A549 (cell line): ENCODE measurements around the gene HDAC10. TPM values are rescaled to one million over a fixed set of nuclear protein-coding genes. Genes with fewer than 3 reads are reported as not detected.

Experiments used
- ATAC-seq, 2 experiments: fragments of 200-7000 bp in 1 of 2; fragments of >200 bp in 1 of 2; cut with Nextera tagmentation in 1 of 2; cut with Tn5 transposase in 1 of 2; 3 replicates each; pipeline versions ENCODE4 v1.8.0 to v1.9.1; 2018 to 2020; ENCODE audit warnings: mild to moderate bottlenecking in 1 of 2, moderate library complexity in 1 of 2
- CTCF ChIA-PET: fragments of 300-600 bp; sonication (Branson Sonifier 250); formaldehyde crosslinking; extraction: SDS; loops from one replicate; lab custom pipeline; 2021; ENCODE audit warnings: antibody characterized with exemption, inconsistent platforms; lab: Yijun Ruan, JAX
- POLR2A ChIA-PET: fragments of 350-600 bp; formaldehyde crosslinking; extraction: SDS; loops from one replicate; lab custom pipeline; 2021; ENCODE audit warnings: antibody characterized with exemption, inconsistent platforms; lab: Yijun Ruan, JAX
- DNase-seq, 2 experiments: peaks; one replicate each; pipeline versions ENCODE4 v3.0.0 to v3.0.0-alpha.2; 2011 to 2016; ENCODE audit warnings: low read depth in 1 of 2, low spot score in 1 of 2
- FAIRE-seq: peaks from 2 replicates; lab custom pipeline; 2011; peaks lifted over from hg19 to GRCh38; lab: Jason Lieb, UNC
- H3K27ac ChIP-seq, 2 experiments: fragments of >200 bp; sonication (Bioruptor Twin); formaldehyde crosslinking; 3 replicates each; pipeline ENCODE4 v1.5.1; 2016 to 2017
- H3K4me1 ChIP-seq: fragments of >200 bp; sonication (Bioruptor Twin); formaldehyde crosslinking; 3 replicates; pipeline ENCODE4 v1.6.1; 2016
- H3K4me2 ChIP-seq: fragments of >200 bp; sonication (Bioruptor Twin); formaldehyde crosslinking; 3 replicates; pipeline ENCODE4 v1.6.1; 2016
- H3K4me3 ChIP-seq: fragments of >200 bp; sonication (Bioruptor Twin); formaldehyde crosslinking; 3 replicates; pipeline ENCODE4 v1.5.1; 2016
- H3K9me3 ChIP-seq: fragments of >200 bp; sonication (Bioruptor Twin); formaldehyde crosslinking; 3 replicates; pipeline ENCODE4 v1.6.1; 2016
- BHLHE40 ChIP-seq: IDR thresholded peaks from 2 replicates; pipeline ENCODE4 v1.6.1; 2012; ENCODE audit warnings: low read depth, low read length, inconsistent platforms
- CEBPB ChIP-seq, 2 experiments: fragments of >200 bp in 1 of 2; sonication (Bioruptor Twin) in 1 of 2; formaldehyde crosslinking in 1 of 2; IDR thresholded peaks; 2 replicates each; pipeline ENCODE4 v1.6.1; 2012 to 2016
- CTCF ChIP-seq: fragments of >200 bp; sonication (Bioruptor Twin); formaldehyde crosslinking; IDR thresholded peaks from 3 replicates; pipeline ENCODE4 v1.5.1; 2016
- EHF ChIP-seq: fragments of 250-450 bp; sonication (Bioruptor Pico); IDR thresholded peaks from 2 replicates; pipeline ENCODE4 v1.5.0; 2020; ENCODE audit warnings: mild to moderate bottlenecking
- HDAC2 ChIP-seq: fragments of 200-600 bp; sonication (generic); IDR thresholded peaks from 2 replicates; pipeline ENCODE4 v1.6.1; 2016
- HES2 ChIP-seq: fragments of >200 bp; sonication (Bioruptor Twin); formaldehyde crosslinking; IDR thresholded peaks from 2 replicates; pipeline ENCODE4 v1.6.1; 2016
- HOXA7 ChIP-seq: fragments of 250-450 bp; sonication (Bioruptor Pico); IDR thresholded peaks from 2 replicates; pipeline ENCODE4 v1.5.0; 2020; ENCODE audit warnings: mild to moderate bottlenecking, moderate library complexity
- JUN ChIP-seq, 2 experiments: fragments of >200 bp; sonication (Bioruptor Twin); formaldehyde crosslinking; IDR thresholded peaks; 2 replicates in 1 of 2; 3 replicates in 1 of 2; pipeline ENCODE4 v1.6.1; 2016 to 2017
- KDM5A ChIP-seq: fragments of 200-600 bp; sonication (generic); IDR thresholded peaks from 2 replicates; pipeline ENCODE4 v1.6.1; 2016; ENCODE audit warnings: antibody characterized with exemption, mild to moderate bottlenecking
- MYC ChIP-seq: IDR thresholded peaks from 2 replicates; pipeline ENCODE4 v1.6.1; 2012; ENCODE audit warnings: mild to moderate bottlenecking, inconsistent platforms, low read length, improper control_type of control experiment, borderline replicate concordance
- NPAS2 ChIP-seq: fragments of 250-450 bp; sonication (Bioruptor Pico); IDR thresholded peaks from 2 replicates; pipeline ENCODE4 v1.8.0; 2022; ENCODE audit warnings: mild to moderate bottlenecking, moderate library complexity, borderline replicate concordance
- NR3C1 ChIP-seq: fragments of >200 bp; sonication (Bioruptor Twin); formaldehyde crosslinking; IDR thresholded peaks from 3 replicates; pipeline ENCODE4 v1.6.1; 2017
- RAD21 ChIP-seq, 2 experiments: fragments of >200 bp in 1 of 2; sonication (Bioruptor Twin) in 1 of 2; formaldehyde crosslinking in 1 of 2; IDR thresholded peaks in 1 of 2; conservative IDR thresholded peaks in 1 of 2; 2 replicates in 1 of 2; 3 replicates in 1 of 2; pipeline ENCODE4 v1.6.1; 2012 to 2018; ENCODE audit warnings: inconsistent platforms in 1 of 2
- RARB ChIP-seq: fragments of 250-450 bp; sonication (Bioruptor Pico); IDR thresholded peaks from 2 replicates; pipeline ENCODE4 v1.8.0; 2021; ENCODE audit warnings: mild to moderate bottlenecking, moderate library complexity
- RCOR1 ChIP-seq: fragments of 150-350 bp; IDR thresholded peaks from 2 replicates; pipeline ENCODE4 v1.6.1; 2014; ENCODE audit warnings: antibody characterized with exemption, low read length, low read depth
- RNF2 ChIP-seq: fragments of 200-600 bp; sonication (generic); IDR thresholded peaks from 2 replicates; pipeline ENCODE4 v1.6.1; 2016; ENCODE audit warnings: low read depth, mild to moderate bottlenecking, antibody characterized with exemption, moderate library complexity, borderline replicate concordance
- SMC3 ChIP-seq: fragments of >200 bp; sonication (Bioruptor Twin); formaldehyde crosslinking; IDR thresholded peaks from 3 replicates; pipeline ENCODE4 v1.6.1; 2018; ENCODE audit warnings: inconsistent platforms
- SREBF2 ChIP-seq: fragments of 450-650 bp; IDR thresholded peaks from 2 replicates; pipeline ENCODE4 v1.6.1; 2014; ENCODE audit warnings: mild to moderate bottlenecking, moderate library complexity
- TFCP2L1 ChIP-seq: fragments of 250-450 bp; sonication (Bioruptor Pico); IDR thresholded peaks from 2 replicates; pipeline ENCODE4 v1.5.0; 2021; ENCODE audit warnings: mild to moderate bottlenecking
- ZC3H11A ChIP-seq: fragments of 450-650 bp; IDR thresholded peaks from 2 replicates; pipeline ENCODE4 v1.6.1; 2014; ENCODE audit warnings: antibody characterized with exemption, mild to moderate bottlenecking
- ZFP36 ChIP-seq: fragments of 450-650 bp; IDR thresholded peaks from 2 replicates; pipeline ENCODE4 v1.6.1; 2014; ENCODE audit warnings: borderline replicate concordance; ENCODE audit not compliant: partially characterized antibody
- WGBS: methylation state at CpG from one replicate; pipeline ENCODE4 v1.1.6; 2017; ENCODE audit errors: missing lambda C conversion rate; 5-methylcytosine and 5-hydroxymethylcytosine counted together
- polyA plus RNA-seq, 4 experiments: library from polyadenylated mRNA; depleted of rRNA in 3 of 4; stranded (reverse); fragments of >200 nt; fragmentation: RNase III in 1 of 4; extraction: RNeasy Plus Mini Kit Qiagen cat#74134 plus additional on column Dnase treatment in 1 of 4; gene quantifications; 2 replicates in 3 of 4; 3 replicates in 1 of 4; pipeline ENCODE4 v1.2.3, GENCODE V29; 2011 to 2017
- TF ChIP-seq, protein P1 (sequence below): fragments of 150-350 bp; IDR thresholded peaks from 2 replicates; pipeline ENCODE4 v1.6.1; 2014; ENCODE audit warnings: low read depth, mild to moderate bottlenecking, low read length
- TF ChIP-seq, protein P2 (sequence below): IDR thresholded peaks from 2 replicates; pipeline ENCODE4 v1.6.1; 2012
- TF ChIP-seq, protein P3 (sequence below): IDR thresholded peaks from 2 replicates; pipeline ENCODE4 v1.6.1; 2012; ENCODE audit warnings: low read depth, borderline replicate concordance
- TF ChIP-seq, protein P4 (sequence below): fragments of 250-450 bp; sonication (Bioruptor Pico); IDR thresholded peaks from 2 replicates; pipeline ENCODE4 v1.5.0; 2021; ENCODE audit warnings: mild to moderate bottlenecking, moderate library complexity, borderline replicate concordance

HDAC10 gene
- polyA plus RNA-seq, 2 of the 4 experiments (the other 2 are of a cell fraction) = 2.4 to 12.0 TPM

DNA sequence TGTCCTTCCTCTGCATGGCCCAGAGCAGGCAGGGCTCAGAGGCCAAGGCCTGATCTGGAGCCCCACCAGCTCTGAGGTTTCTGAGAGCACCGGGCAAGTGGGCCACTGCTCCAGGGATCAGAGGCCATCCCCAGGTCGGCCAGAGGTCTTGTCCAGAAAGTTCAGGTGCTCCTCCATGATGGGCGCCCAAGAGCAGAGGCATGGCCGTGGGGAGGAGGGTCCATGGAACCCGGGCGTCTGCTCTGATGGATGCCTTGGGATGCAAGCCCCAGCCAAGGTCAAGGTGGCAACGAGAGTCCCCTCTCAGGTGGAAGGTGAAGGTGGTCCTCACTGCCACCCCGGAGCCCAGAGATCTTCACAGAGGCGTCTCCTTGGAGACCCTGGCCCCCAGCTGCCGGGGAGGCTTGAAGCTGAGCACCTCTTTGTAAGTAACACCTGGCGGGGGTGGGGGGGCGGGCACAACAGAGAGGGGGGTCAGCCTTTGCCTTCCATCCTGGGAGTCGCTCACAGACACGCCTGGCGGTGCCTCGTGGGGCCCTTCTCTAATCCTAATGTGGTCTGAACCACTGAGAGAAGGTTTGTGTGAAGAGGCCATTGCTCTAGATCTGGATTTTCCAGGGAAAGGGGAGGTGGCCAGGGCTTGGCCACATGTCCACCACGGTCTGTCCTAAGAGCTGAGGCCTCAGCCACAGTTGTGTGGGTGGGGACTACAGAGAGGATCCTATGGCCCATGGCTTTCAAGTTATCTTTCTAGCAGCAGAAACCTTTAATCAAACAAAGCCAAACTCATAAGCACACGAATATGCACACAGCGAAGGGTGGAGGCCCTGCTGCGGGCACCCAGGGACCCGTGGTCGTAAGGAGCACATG lies 2.2 kb upstream of the HDAC10 start (continued):
- TF ChIP-seq CTCF (no peak), TFCP2L1 (CRISPR knock-in tag) (no peak), HOXA7 (CRISPR knock-in tag) (no peak), RNF2 (no peak), NPAS2 (CRISPR knock-in tag) (no peak)
- TF ChIP-seq, all 56 proteins: peak for 0

- DNase-seq (peak in 1 of 2 experiments; percentile 67), ATAC-seq (peak; percentile 72 to 87), FAIRE-seq (no peak)
- Histone ChIP-seq H3K27ac (peak overlapping the region in 1 of 2 experiments; percentile 3; a peak in 1 of 6 replicates), H3K4me2 (no peak overlapping the region), H3K4me1 (peaks cover 12% of the 10 kb centered on the region; the same call in 2 of the 3 replicates), H3K4me3 (no peak overlapping the region), H3K9me3 (no peaks in the 10 kb centered on the region)
- ChIA-PET POLR2A (interaction anchor here (0.6 kb wide), 1 partner anchor 368 kb away, joined by 3 read pairs; no protein-coding TSS in a partner anchor), CTCF (interaction anchor here (0.6 to 5.6 kb wide), 37 partner anchors 9 to 251 kb away, joined by 3 to 74 read pairs (median 4); partner anchors contain the start of genes DENND6B, MAPK12 and PLXNB2)
- 56% methylated on average over 11 of the region's 25 CpGs for WGBS
- TF ChIP-seq NR3C1 (no peak), HES2 (no peak), RARB (CRISPR knock-in tag) (no peak), EHF (no peak), HDAC2 (no peak), TFCP2L1 (CRISPR knock-in tag) (no peak), RCOR1 (no peak), SREBF2 (no peak), CEBPB (IDR thresholded peaks at IDR 0.05) (no peak), ZFP36 (no peak), ZC3H11A (no peak), JUN (IDR thresholded peaks at IDR 0.05) (no peak), CTCF (peak; percentile 57), HOXA7 (CRISPR knock-in tag) (no peak), MYC (no peak), BHLHE40 (no peak), SMC3 (peak; percentile 70), KDM5A (no peak), RAD21 (conservative IDR thresholded peaks at IDR 0.05 in 1 of 2, IDR thresholded peaks at IDR 0.05 in 1 of 2) (peak; percentile 77 to 86)
- TF ChIP-seq, protein P1, sequence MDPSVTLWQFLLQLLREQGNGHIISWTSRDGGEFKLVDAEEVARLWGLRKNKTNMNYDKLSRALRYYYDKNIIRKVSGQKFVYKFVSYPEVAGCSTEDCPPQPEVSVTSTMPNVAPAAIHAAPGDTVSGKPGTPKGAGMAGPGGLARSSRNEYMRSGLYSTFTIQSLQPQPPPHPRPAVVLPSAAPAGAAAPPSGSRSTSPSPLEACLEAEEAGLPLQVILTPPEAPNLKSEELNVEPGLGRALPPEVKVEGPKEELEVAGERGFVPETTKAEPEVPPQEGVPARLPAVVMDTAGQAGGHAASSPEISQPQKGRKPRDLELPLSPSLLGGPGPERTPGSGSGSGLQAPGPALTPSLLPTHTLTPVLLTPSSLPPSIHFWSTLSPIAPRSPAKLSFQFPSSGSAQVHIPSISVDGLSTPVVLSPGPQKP = no peak
- TF ChIP-seq, protein P2, sequence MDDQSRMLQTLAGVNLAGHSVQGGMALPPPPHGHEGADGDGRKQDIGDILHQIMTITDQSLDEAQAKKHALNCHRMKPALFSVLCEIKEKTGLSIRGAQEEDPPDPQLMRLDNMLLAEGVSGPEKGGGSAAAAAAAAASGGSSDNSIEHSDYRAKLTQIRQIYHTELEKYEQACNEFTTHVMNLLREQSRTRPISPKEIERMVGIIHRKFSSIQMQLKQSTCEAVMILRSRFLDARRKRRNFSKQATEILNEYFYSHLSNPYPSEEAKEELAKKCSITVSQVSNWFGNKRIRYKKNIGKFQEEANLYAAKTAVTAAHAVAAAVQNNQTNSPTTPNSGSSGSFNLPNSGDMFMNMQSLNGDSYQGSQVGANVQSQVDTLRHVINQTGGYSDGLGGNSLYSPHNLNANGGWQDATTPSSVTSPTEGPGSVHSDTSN = no peak
- TF ChIP-seq, protein P3, sequence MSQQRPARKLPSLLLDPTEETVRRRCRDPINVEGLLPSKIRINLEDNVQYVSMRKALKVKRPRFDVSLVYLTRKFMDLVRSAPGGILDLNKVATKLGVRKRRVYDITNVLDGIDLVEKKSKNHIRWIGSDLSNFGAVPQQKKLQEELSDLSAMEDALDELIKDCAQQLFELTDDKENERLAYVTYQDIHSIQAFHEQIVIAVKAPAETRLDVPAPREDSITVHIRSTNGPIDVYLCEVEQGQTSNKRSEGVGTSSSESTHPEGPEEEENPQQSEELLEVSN = no peak
- TF ChIP-seq, protein P4, sequence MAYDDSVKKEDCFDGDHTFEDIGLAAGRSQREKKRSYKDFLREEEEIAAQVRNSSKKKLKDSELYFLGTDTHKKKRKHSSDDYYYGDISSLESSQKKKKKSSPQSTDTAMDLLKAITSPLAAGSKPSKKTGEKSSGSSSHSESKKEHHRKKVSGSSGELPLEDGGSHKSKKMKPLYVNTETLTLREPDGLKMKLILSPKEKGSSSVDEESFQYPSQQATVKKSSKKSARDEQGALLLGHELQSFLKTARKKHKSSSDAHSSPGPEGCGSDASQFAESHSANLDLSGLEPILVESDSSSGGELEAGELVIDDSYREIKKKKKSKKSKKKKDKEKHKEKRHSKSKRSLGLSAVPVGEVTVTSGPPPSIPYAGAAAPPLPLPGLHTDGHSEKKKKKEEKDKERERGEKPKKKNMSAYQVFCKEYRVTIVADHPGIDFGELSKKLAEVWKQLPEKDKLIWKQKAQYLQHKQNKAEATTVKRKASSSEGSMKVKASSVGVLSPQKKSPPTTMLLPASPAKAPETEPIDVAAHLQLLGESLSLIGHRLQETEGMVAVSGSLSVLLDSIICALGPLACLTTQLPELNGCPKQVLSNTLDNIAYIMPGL = no peak
These were observed 1.3 kb upstream of the HDAC10 start for GRCh38 chr22:50252082-50253045.
